Measurements from ENCODE around the gene SEPTIN8.

SEPTIN8 gene

GRCh38 chr5:132814503-132815294, 37.7 kb upstream of the SEPTIN8 start:
- H3K9me3 ChIP-seq (ENCODE audit: insufficient read depth, low read length), result no peaks in the 10 kb centered on the region
- H4K20me1 ChIP-seq (ENCODE audit: low read depth, low read length), result no peaks in the 10 kb centered on the region
- no peaks in the 10 kb centered on the region for H3K27me3 ChIP-seq (ENCODE audit: low read length)
- no peaks in the 10 kb centered on the region for H3K79me2 ChIP-seq (ENCODE audit: insufficient read depth, low read length)
- H3F3A ChIP-seq (ENCODE audit: insufficient read depth), result no peaks in the 10 kb centered on the region
- no peak overlapping the region for H3K27ac ChIP-seq (ENCODE audit: low read depth, low read length)
- H3K4me3 ChIP-seq (ENCODE audit: insufficient read depth, low read length, poor library complexity, severe bottlenecking), result no peak overlapping the region
- no peak for TF ChIP-seq CTCF (IDR thresholded peaks at IDR 0.05; ENCODE audit: insufficient read depth, low read length, poor library complexity, severe bottlenecking)
- no peak for TF ChIP-seq EZH2phosphoT487 (conservative IDR thresholded peaks at IDR 0.05; ENCODE audit: low read length)
- no peaks in the 10 kb centered on the region for H3K36me3 ChIP-seq (ENCODE audit: low read length)
- H3K9me2 ChIP-seq (replicated peaks; ENCODE audit: insufficient read depth, low read length), result no peaks in the 10 kb centered on the region
- no peak overlapping the region for H3K9ac ChIP-seq (ENCODE audit: low read length)
- H2AFZ ChIP-seq (ENCODE audit: low read depth, low read length, severe bottlenecking), result no peak overlapping the region
- no peak overlapping the region for H3K4me2 ChIP-seq (ENCODE audit: low read depth, low read length, poor library complexity, severe bottlenecking)

GRCh38 chr5:132813599-132814502, 36.8 kb upstream of the SEPTIN8 start:
- Histone ChIP-seq H4K20me1 (ENCODE audit: low read depth, low read length) (no peaks in the 10 kb centered on the region), H3K9me3 (ENCODE audit: insufficient read depth, low read length) (no peaks in the 10 kb centered on the region), H2AFZ (ENCODE audit: low read depth, low read length, severe bottlenecking) (no peak overlapping the region), H3K4me3 (ENCODE audit: insufficient read depth, low read length, poor library complexity, severe bottlenecking) (no peak overlapping the region), H3K27ac (ENCODE audit: low read depth, low read length) (no peak overlapping the region), H3K36me3 (ENCODE audit: low read length) (no peaks in the 10 kb centered on the region), H3K79me2 (ENCODE audit: insufficient read depth, low read length) (no peaks in the 10 kb centered on the region), H3K9me2 (replicated peaks; ENCODE audit: insufficient read depth, low read length) (no peaks in the 10 kb centered on the region), H3K9ac (ENCODE audit: low read length) (no peak overlapping the region), H3K4me2 (ENCODE audit: low read depth, low read length, poor library complexity, severe bottlenecking) (no peak overlapping the region), H3F3A (ENCODE audit: insufficient read depth) (no peaks in the 10 kb centered on the region), H3K27me3 (ENCODE audit: low read length) (no peaks in the 10 kb centered on the region)
- no peak for TF ChIP-seq EZH2phosphoT487 (conservative IDR thresholded peaks at IDR 0.05; ENCODE audit: low read length)
- no peak for TF ChIP-seq CTCF (IDR thresholded peaks at IDR 0.05; ENCODE audit: insufficient read depth, low read length, poor library complexity, severe bottlenecking)

GRCh38 chr5:132812781-132813598, 36.0 kb upstream of the SEPTIN8 start, which contains the start of gene SOWAHA:
SOWAHA (plus strand) TSS chr5:132813302; CDS start chr5:132813622, 320 bp downstream.
- no peak within 1 kb of the TSS for H3K4me2 ChIP-seq (ENCODE audit: low read depth, low read length, poor library complexity, severe bottlenecking)
- no peaks in the 10 kb centered on the region for H4K20me1 ChIP-seq (ENCODE audit: low read depth, low read length)
- H3K79me2 ChIP-seq (ENCODE audit: insufficient read depth, low read length), result no peaks in the 10 kb centered on the region
- no peak within 1 kb of the TSS for H3K4me3 ChIP-seq (ENCODE audit: insufficient read depth, low read length, poor library complexity, severe bottlenecking)
- H3K9me3 ChIP-seq (ENCODE audit: insufficient read depth, low read length), result no peaks in the 10 kb centered on the region
- H3K36me3 ChIP-seq (ENCODE audit: low read length), result no peaks in the 10 kb centered on the region
- H3K27me3 ChIP-seq (ENCODE audit: low read length), result no peaks in the 10 kb centered on the region
- H3K9me2 ChIP-seq (replicated peaks; ENCODE audit: insufficient read depth, low read length), result no peaks in the 10 kb centered on the region
- no peaks in the 10 kb centered on the region for H3F3A ChIP-seq (ENCODE audit: insufficient read depth)
- no peak within 1 kb of the TSS for H3K9ac ChIP-seq (ENCODE audit: low read length)
- H3K27ac ChIP-seq (ENCODE audit: low read depth, low read length), result no peak within 1 kb of the TSS
- TF ChIP-seq CTCF (IDR thresholded peaks at IDR 0.05; ENCODE audit: insufficient read depth, low read length, poor library complexity, severe bottlenecking), result no peak
- no peak for TF ChIP-seq EZH2phosphoT487 (conservative IDR thresholded peaks at IDR 0.05; ENCODE audit: low read length)
- no peak within 1 kb of the TSS for H2AFZ ChIP-seq (ENCODE audit: low read depth, low read length, severe bottlenecking)
